Dedifferentiated amniotic fluid mesenchymal stem cell (primary cell): ENCODE measurements around the gene CLEC6A.
"Not testable (repeated sequence)": the region's sequence is repeated elsewhere in the genome, so short reads cannot be mapped to it uniquely, and the experiment has no call there.

Experiments
- DNase-seq: peaks from one replicate; pipeline ENCODE4 v3.0.0-alpha.2; 2016; ENCODE audit errors: extremely low spot score

The CLEC6A gene

DNA sequence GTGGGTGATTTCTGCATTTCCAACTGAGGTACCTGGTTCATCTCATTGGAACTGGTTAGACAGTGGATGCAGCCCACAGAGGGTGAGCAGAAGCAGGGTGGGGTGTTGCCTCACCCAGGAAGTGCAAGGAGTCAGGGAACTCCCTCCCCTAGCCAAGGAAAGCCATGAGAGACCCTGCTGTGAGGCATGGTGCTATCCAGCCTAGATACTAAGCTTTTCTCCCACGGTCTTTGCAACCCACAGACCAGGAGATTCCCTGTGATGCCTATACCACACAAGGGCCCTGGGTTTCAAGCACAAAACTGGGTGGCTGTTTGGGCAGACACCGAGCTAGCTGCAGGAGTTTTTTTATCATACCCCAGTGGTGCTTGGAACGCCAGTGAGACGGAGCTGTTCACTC, 39.9 kb downstream of the CLEC6A start:
- not testable (repeated sequence) for DNase-seq

DNA sequence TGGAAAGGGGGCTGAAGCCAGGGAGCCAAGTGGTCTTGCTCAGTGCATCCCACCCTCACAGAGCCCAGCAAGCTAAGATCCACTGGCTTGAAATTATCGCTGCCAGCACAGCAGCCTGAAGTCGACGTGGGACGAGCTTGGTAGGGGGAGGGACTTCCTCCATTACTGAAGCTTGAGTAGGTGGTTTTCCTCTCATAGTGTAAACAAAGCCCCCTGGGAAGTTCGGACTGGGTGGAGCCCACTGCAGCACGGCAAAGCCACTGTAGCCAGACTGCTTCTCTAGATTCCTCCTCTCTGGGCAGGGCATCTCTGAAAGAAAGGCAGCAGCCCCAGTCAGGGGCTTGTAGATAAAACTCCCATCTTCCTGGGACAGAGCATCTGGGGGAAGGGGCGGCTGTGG, 40.3 kb downstream of the CLEC6A start:
- DNase-seq: not testable (repeated sequence)

DNA sequence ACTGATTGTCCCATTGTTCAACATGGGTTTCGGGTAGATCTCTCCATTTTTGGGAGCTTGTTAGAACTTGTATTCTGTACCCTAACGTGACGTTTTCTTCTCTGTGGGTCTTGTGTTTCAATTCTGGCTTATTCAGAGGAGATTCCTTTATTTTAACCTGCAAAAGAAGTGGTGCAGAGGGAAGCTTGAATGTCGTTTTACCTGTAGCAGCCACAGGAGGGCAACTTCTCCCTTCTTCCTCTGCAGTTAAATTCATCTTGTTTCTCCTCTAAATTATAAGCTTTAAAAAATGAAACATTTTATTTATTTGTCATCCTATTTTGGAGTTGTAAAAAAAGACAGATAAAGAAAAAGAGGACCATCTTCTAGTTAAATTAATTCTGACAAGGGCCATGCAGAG, 43.9 kb downstream of the CLEC6A start:
- DNase-seq: no peak

DNA sequence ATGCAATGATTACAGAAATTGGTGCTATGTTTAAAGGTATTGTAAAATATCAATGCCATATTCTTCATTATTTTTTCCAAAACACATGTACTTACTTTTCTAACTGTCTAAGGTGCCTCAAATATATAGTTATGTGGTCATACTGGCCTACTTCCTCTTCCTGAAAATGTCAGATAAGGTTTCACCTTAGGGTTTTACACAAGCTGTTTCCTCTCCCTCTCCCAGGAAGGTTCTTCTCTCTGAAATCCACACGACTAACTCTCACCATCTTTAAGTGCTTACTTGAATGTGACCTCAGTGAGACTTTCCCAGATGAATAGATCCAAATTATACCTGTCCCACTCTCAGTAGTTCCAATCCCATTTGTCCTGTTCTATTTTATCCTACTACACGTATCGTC, 46.0 kb downstream of the CLEC6A start:
- no peak for DNase-seq

DNA sequence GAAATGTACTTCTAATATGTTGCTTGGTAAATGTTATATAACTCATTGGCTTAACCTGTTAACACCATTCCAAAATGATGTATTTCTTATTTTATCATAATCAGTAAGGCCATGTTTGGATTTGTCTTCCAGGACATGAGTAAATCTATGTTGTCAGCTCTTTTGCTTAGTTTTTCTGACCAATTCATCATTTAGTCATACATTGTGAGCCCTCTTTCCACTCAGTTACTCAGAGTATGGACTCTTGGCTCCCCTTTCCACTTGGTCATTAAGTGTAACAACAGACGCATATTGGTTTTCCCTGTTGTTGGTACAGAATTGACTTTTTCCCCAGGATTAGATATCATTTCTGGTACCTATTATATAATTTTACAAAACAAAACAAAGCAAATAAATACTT, 48.6 kb downstream of the CLEC6A start:
- DNase-seq: no peak

DNA sequence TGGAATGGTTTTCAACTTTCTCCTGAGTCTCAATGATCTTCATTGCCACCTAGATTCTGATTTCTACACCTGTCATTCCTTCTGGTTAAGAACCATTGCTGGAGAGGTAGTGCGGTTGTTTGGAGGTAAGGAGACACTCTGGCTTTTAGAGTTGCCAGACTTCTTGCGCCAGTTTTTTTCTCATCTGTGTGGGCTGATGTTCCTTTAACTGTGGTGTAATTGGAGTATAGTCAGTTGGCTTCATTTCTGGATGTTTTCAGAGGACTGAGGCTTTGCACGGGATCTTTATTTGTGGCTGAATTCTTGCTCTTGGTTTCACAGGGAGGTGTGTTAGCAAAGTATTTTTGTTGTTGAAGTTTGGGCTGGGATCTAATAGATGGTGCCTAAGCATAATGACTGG, 51.8 kb downstream of the CLEC6A start:
- DNase-seq: no peak

DNA sequence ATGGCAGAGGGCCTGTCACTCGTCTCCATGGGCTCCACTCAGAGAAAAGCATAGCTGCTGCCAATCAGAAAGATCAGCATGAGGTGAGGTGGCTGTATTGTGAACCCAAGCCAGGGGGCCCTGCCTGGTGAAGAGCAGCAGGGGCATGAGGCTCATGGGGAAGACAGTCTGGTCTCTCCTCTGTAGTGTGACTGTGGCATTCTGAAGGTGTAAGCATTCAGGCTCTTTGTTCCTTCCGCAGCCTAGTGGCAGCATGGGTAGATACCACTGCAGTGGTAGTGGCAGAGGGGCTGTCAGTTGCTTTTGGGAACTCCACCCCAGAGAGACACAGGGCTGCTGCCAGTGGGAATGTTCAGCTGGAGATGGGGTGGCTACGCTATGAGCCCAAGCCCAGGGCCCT, 52.5 kb downstream of the CLEC6A start:
- DNase-seq: no peak

DNA sequence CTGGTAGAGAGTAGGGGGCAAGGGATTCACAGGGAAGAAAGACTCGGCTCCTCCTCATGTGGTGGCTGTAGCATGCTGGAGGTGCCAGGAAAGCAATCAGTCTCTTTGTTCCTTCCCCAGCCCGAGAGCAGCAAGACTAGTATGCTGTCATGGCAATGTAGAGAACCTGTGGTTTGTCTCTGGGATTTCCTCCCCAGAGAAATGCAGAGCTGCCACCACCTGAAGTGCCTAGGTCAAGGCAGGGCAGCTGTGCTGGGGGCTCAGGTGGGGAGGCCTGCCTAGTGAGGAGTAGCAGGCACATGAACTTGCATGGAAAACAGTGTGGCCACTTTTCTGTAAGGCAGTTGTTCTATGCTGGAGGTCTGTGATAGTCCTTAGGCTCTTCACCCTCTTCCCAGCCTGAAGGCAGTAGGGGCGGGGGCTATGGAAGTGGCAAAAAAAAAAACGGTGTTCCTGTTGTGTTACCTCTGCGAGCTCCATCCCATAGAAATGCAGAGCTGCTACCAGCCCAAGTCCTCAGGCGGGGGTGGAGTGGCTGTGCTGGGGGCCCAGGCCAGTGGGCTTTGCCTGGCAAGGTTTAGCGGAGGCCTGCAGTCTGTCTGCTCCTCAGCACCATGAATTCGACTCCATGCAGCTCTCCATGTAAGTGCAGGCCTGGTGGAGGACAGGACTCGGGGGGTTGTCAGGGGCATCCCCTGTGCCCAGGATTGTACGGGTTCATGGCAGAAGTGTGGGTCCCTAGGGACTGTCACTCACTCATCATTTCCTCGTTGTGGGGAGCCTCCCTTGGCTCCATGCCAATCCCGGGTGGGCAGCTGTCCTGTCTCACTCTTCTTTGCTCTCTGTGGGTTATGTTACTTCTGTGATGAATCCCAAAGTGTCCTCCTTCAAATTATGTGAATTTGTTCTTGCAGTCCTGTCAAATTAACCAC, 53.4 kb downstream of the CLEC6A start:
- DNase-seq: no peak

DNA sequence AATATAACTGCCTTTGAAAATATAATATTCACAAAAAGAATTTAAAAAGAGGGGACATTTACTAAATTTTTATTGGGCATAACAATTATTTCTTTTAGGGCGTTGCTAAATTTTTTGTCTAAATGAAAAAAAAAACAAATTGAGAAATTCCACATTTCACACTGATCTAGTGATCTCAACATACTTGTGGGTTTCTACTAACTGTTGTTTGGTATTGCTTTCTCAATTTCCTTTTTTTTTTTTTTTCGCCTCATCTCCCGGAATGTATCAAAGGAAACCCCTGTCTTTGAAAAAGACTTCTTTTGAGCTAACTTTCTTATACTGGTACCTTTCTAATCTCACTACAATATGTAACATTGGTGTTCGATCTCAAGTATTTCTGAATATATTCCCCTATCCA, 57.5 kb downstream of the CLEC6A start, which contains the start of gene CLEC4D:
CLEC4D (plus strand) TSS at position 248 of the 400 bp plus-strand sequence. CDS start 230 bp downstream, outside the sequence.
- DNase-seq: no peak

DNA sequence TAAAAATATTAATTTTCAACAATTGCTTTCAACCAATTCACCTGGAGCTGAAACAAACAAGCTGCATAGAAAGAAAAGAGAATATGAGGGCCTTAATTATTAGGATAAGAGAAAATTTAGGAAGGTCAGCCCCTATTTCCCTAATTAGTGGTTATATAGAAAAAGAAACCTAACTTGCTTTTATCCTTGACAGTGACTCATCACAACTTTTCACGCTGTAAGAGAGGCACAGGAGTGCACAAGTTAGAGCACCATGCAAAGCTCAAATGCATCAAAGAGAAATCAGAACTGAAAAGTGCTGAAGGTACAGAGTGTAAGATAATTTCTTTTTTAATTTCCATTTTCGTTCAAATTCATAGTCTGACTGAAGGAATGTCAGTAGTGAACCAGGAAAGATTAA, 62.2 kb downstream of the CLEC6A start:
- no peak for DNase-seq

DNA sequence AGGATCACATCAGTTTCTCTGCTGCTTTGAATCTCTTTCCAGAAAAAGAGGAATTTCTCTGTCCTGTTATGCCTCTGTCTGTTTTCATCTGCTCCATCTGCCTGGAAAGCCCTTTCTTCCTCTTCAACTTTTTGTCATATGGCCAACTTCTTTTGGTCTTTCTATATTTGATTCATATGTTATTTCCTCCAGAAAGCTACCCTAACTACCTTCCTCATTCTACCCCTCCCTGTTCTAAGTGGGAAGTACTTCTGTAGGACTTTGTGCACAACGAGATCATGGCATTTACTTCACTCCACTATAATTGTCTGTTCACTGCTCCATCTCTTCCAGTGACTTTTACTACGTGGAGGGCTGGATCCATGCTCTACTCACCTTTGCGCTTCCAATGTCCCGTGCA, 63.4 kb downstream of the CLEC6A start:
- DNase-seq: no peak

DNA sequence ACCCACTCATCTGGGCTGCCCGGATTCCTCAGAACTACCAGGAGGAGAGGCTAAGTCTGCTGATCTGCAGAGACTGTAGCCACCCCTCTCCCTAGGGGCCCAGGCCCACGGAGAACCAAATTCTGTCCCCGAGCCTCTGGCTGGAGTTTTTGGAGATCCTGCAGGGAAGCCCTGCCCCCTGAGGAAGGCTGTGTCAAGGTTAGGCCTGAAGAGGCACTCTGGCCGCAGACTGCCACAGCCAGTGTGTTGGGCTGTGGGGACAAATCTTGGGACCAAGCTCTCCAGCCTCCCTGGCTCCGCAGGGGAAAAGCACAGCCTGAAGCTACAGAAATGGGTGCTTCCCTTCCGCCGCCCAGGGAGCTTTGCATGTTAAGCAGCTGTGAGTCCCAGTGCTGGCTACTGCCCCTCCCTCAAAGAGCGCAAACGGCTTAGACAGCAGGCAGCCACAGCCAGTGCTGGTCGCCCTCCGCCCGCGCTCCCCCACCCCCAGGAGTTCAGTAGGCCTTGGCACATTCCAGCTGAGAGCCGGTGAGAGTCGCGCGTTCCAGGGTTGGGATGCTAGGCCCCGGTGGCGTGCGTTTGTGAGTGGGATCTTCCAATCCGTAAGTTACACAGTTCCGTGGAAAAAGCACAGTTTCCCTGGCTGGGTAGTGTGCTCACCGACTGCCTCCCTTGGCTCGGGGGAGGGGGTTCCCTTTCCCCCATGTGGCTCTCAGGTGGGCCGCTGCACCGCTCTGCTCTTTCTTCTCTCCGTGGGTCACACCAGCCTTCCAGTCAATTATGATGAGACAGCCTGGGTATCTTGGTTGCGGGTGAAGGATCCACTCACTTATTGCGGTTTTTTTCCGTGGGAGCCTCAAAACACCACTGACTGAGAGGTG, 71.7 kb downstream of the CLEC6A start:
- DNase-seq: no peak
